ENCODE data around the gene PPP2R2B. TPM values are rescaled to one million over a fixed set of nuclear protein-coding genes. Genes with fewer than 3 reads are reported as not detected.

PPP2R2B gene
- total RNA-seq, 1 donor from 2014 or later = 10.0 TPM

GRCh38 chr5:146817973-146818372, 60.6 kb downstream of the PPP2R2B start:
- Histone ChIP-seq H3K27ac (no peak overlapping the region), H3K36me3 (no peaks in the 10 kb centered on the region), H3K4me1 (peaks cover 0 to under 1% of the 10 kb centered on the region in 2 donors), H3K27me3 (no peaks in the 10 kb centered on the region), H3K4me3 (no peak overlapping the region), H3K9me3 (no peaks in the 10 kb centered on the region)
- DNase-seq (ENCODE audit: low spot score in 2 of 2) = no peak
- intact Hi-C loops (cut with DNase I) = loop anchor here (5.0 kb wide), 1 partner anchor 54 kb away; no protein-coding TSS in a partner anchor
- TF ChIP-seq CTCF (IDR thresholded peaks at IDR 0.05) = no peak

GRCh38 chr5:146816775-146817387, 61.7 kb downstream of the PPP2R2B start:
- DNase-seq (ENCODE audit: low spot score in 2 of 2) = no peak
- no peak for TF ChIP-seq CTCF (IDR thresholded peaks at IDR 0.05)
- Histone ChIP-seq H3K36me3 (no peaks in the 10 kb centered on the region), H3K27me3 (no peaks in the 10 kb centered on the region), H3K4me3 (no peak overlapping the region), H3K9me3 (no peaks in the 10 kb centered on the region), H3K4me1 (peaks cover 0 to 3% of the 10 kb centered on the region in 2 donors), H3K27ac (no peak overlapping the region)
- intact Hi-C loops (cut with DNase I) = loop anchor here (5.0 kb wide), 1 partner anchor 55 kb away; no protein-coding TSS in a partner anchor

DNA sequence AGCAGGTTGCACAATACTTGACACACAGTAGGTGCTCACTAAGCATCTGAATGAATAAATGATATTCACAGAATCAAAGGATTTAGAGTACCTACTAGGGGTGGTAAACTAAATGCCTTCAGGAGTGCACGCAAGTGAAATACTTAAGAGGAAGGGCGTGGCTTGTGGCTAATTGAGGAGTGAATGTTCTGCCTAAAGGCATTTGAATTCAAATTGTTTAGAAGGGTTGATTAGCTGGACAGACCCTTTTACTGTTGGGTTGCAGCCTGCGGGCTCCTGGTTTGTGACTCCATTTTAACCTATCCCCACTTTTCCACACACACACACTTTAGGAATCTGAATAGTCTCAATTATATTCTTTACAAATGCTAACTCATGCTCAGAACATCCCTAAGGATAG, 63.1 kb downstream of the PPP2R2B start:
- DNase-seq (ENCODE audit: low spot score in 2 of 2) = no peak
- Histone ChIP-seq H3K36me3 (no peaks in the 10 kb centered on the region), H3K4me3 (no peak overlapping the region), H3K27me3 (no peaks in the 10 kb centered on the region), H3K4me1 (peaks cover 0 to 3% of the 10 kb centered on the region in 2 donors), H3K27ac (no peak overlapping the region), H3K9me3 (no peaks in the 10 kb centered on the region)
- intact Hi-C loops (cut with DNase I) = loop anchor here (5.0 kb wide), 1 partner anchor 57 kb away; no protein-coding TSS in a partner anchor
- no peak for TF ChIP-seq CTCF (IDR thresholded peaks at IDR 0.05)

GRCh38 chr5:146813346-146814157, 65.0 kb downstream of the PPP2R2B start:
- Histone ChIP-seq H3K9me3 (no peaks in the 10 kb centered on the region), H3K27ac (no peak overlapping the region), H3K4me1 (peaks cover 0 to 3% of the 10 kb centered on the region in 2 donors), H3K36me3 (no peaks in the 10 kb centered on the region), H3K4me3 (no peak overlapping the region), H3K27me3 (no peaks in the 10 kb centered on the region)
- intact Hi-C loops (cut with DNase I) = no loop called here
- TF ChIP-seq CTCF (IDR thresholded peaks at IDR 0.05) = no peak
- no peak for DNase-seq (ENCODE audit: low spot score in 2 of 2)

- TF ChIP-seq CTCF (IDR thresholded peaks at IDR 0.05) = no peak
- Histone ChIP-seq H3K27me3 (no peaks in the 10 kb centered on the region), H3K36me3 (no peaks in the 10 kb centered on the region), H3K4me1 (no peaks in the 10 kb centered on the region), H3K4me3 (no peak overlapping the region), H3K9me3 (no peaks in the 10 kb centered on the region), H3K27ac (no peak overlapping the region)
- DNase-seq (ENCODE audit: low spot score in 2 of 2) = no peak
- intact Hi-C loops (cut with DNase I) = no loop called here
Measured at GRCh38 chr5:146805081-146805480, 73.5 kb downstream of the PPP2R2B start.

Data from ascending aorta (tissue), 2 donors.